ENCODE measurements around the gene PERM1. TPM values are rescaled to one million over a fixed set of nuclear protein-coding genes. Genes with fewer than 3 reads are reported as not detected.
"Not testable (repeated sequence)": the region's sequence is repeated elsewhere in the genome, so short reads cannot be mapped to it uniquely, and the experiment has no call there.

PERM1 gene
- total RNA-seq, 2 experiments from 2014 or later: not detected

GRCh38 chr1:988061-988460 lies 6.2 kb upstream of the PERM1 start:
- not testable (repeated sequence) for H3K4me3 Mint-ChIP-seq; H3K27ac Mint-ChIP-seq; DNase-seq; H3K9me3 Mint-ChIP-seq (ENCODE audit: low read depth); H3K36me3 Mint-ChIP-seq; ATAC-seq
- peaks cover 60% of the 10 kb centered on the region for H3K27me3 Mint-ChIP-seq
- CTCF ChIA-PET: interaction anchor here (1.5 kb wide), 1 partner anchor 76 kb away, joined by 4 read pairs; no protein-coding TSS in a partner anchor
- H3K4me1 Mint-ChIP-seq: peaks cover 18% of the 10 kb centered on the region

- CTCF ChIA-PET: interaction anchor here (0.8 to 6.9 kb wide), 12 partner anchors 9 to 307 kb away, joined by 3 to 73 read pairs (median 5); partner anchors contain the start of genes HES4, ISG15 and PLEKHN1
- no peaks in the 10 kb centered on the region for H3K9me3 Mint-ChIP-seq (ENCODE audit: low read depth)
- DNase-seq (no peak), ATAC-seq (no peak)
- no peak overlapping the region for H3K4me3 Mint-ChIP-seq
- H3K4me1 Mint-ChIP-seq: no peaks in the 10 kb centered on the region
- H3K27ac Mint-ChIP-seq: no peak overlapping the region
- H3K27me3 Mint-ChIP-seq: peaks cover 54% of the 10 kb centered on the region
- H3K36me3 Mint-ChIP-seq: no peaks in the 10 kb centered on the region
Observed at GRCh38 chr1:985126-985525, 3.2 kb upstream of the PERM1 start.

GRCh38 chr1:984476-984814 lies 2.6 kb upstream of the PERM1 start:
- Mint-ChIP-seq H3K9me3 (ENCODE audit: low read depth) (no peaks in the 10 kb centered on the region), H3K36me3 (no peaks in the 10 kb centered on the region), H3K4me3 (no peak overlapping the region), H3K27ac (no peak overlapping the region), H3K27me3 (peaks cover 48% of the 10 kb centered on the region), H3K4me1 (no peaks in the 10 kb centered on the region)
- ATAC-seq (no peak), DNase-seq (no peak)
- CTCF ChIA-PET: interaction anchor here (0.6 to 6.9 kb wide), 21 partner anchors 8 to 307 kb away, joined by 3 to 73 read pairs (median 5); partner anchors contain the start of genes AGRN, C1orf159, HES4 and ISG15

GRCh38 chr1:983798-984475 lies 2.0 kb upstream of the PERM1 start:
- H3K4me3 Mint-ChIP-seq: no peak overlapping the region
- ATAC-seq: peak; percentile 74
- CTCF ChIA-PET: interaction anchor here (0.6 to 6.9 kb wide), 24 partner anchors 8 to 308 kb away, joined by 3 to 73 read pairs (median 5); partner anchors contain the start of genes AGRN, C1orf159, HES4 and ISG15
- no peaks in the 10 kb centered on the region for H3K36me3 Mint-ChIP-seq
- H3K27ac Mint-ChIP-seq: no peak overlapping the region
- H3K9me3 Mint-ChIP-seq (ENCODE audit: low read depth): no peaks in the 10 kb centered on the region
- peak; percentile 69 for DNase-seq
- no peaks in the 10 kb centered on the region for H3K4me1 Mint-ChIP-seq
- H3K27me3 Mint-ChIP-seq: peaks cover 43% of the 10 kb centered on the region

- CTCF ChIA-PET: interaction anchor here (0.9 to 6.9 kb wide), 14 partner anchors 9 to 139 kb away, joined by 3 to 73 read pairs (median 7); partner anchors contain the start of genes AGRN, HES4, ISG15 and PLEKHN1
- no peaks in the 10 kb centered on the region for H3K9me3 Mint-ChIP-seq (ENCODE audit: low read depth)
- DNase-seq (no peak), ATAC-seq (no peak)
- H3K4me1 Mint-ChIP-seq: peaks cover 3% of the 10 kb centered on the region
- H3K4me3 Mint-ChIP-seq: no peak overlapping the region
- no peaks in the 10 kb centered on the region for H3K36me3 Mint-ChIP-seq
- H3K27me3 Mint-ChIP-seq: peaks cover 33% of the 10 kb centered on the region
- no peak overlapping the region for H3K27ac Mint-ChIP-seq
Observed at GRCh38 chr1:982765-983436, 1.0 kb upstream of the PERM1 start.

- Mint-ChIP-seq H3K4me3 (no peak overlapping the region), H3K36me3 (no peaks in the 10 kb centered on the region)
- CTCF ChIA-PET: interaction anchor here (0.9 to 6.9 kb wide), 5 partner anchors 10 to 83 kb away, joined by 3 to 73 read pairs (median 4); partner anchors contain the start of gene HES4
Observed at GRCh38 chr1:981491-981954, 370 bp downstream of the PERM1 start.

GRCh38 chr1:980602-981395 lies 1.1 kb downstream of the PERM1 start:
- Mint-ChIP-seq H3K36me3 (no peaks in the 10 kb centered on the region), H3K27me3 (peaks cover 20% of the 10 kb centered on the region), H3K27ac (no peak overlapping the region), H3K4me3 (no peak overlapping the region), H3K4me1 (peaks cover 4% of the 10 kb centered on the region), H3K9me3 (ENCODE audit: low read depth) (no peaks in the 10 kb centered on the region)
- ATAC-seq (no peak), DNase-seq (no peak)
- CTCF ChIA-PET: interaction anchor here (0.8 to 6.9 kb wide), 6 partner anchors 10 to 83 kb away, joined by 3 to 73 read pairs (median 4); partner anchors contain the start of gene HES4

More at GRCh38 chr1:981491-981954, 370 bp downstream of the PERM1 start:
- DNase-seq: no peak
- H3K4me1 Mint-ChIP-seq: peaks cover 3% of the 10 kb centered on the region
- H3K9me3 Mint-ChIP-seq (ENCODE audit: low read depth): no peaks in the 10 kb centered on the region
- H3K27me3 Mint-ChIP-seq: peaks cover 27% of the 10 kb centered on the region
- no peak for ATAC-seq
- H3K27ac Mint-ChIP-seq: no peak overlapping the region

- Mint-ChIP-seq H3K4me3 (no peak overlapping the region), H3K9me3 (ENCODE audit: low read depth) (no peaks in the 10 kb centered on the region), H3K36me3 (no peaks in the 10 kb centered on the region), H3K27ac (no peak overlapping the region), H3K27me3 (peaks cover 18% of the 10 kb centered on the region), H3K4me1 (peaks cover 6% of the 10 kb centered on the region)
- CTCF ChIA-PET: interaction anchor here (0.8 to 6.9 kb wide), 3 partner anchors 21 to 84 kb away, joined by 3 to 73 read pairs (median 64); partner anchors contain the start of gene HES4
- no peak for ATAC-seq
- no peak for DNase-seq
Observed at GRCh38 chr1:980137-980571, 1.7 kb downstream of the PERM1 start.

GRCh38 chr1:979744-980072 lies 2.2 kb downstream of the PERM1 start:
- H3K4me1 Mint-ChIP-seq: peaks cover 6% of the 10 kb centered on the region
- H3K9me3 Mint-ChIP-seq (ENCODE audit: low read depth): no peaks in the 10 kb centered on the region
- no peak overlapping the region for H3K4me3 Mint-ChIP-seq
- H3K36me3 Mint-ChIP-seq: no peaks in the 10 kb centered on the region
- H3K27me3 Mint-ChIP-seq: peaks cover 16% of the 10 kb centered on the region
- H3K27ac Mint-ChIP-seq: no peak overlapping the region
- CTCF ChIA-PET: interaction anchor here (6.9 kb wide), 1 partner anchor 85 kb away, joined by 64 read pairs; no protein-coding TSS in a partner anchor
- DNase-seq (no peak), ATAC-seq (no peak)

GRCh38 chr1:978835-979743 lies 2.8 kb downstream of the PERM1 start:
- DNase-seq: no peak
- Mint-ChIP-seq H3K4me3 (no peak overlapping the region), H3K27me3 (peaks cover 16% of the 10 kb centered on the region), H3K9me3 (ENCODE audit: low read depth) (no peaks in the 10 kb centered on the region), H3K27ac (no peak overlapping the region), H3K36me3 (no peaks in the 10 kb centered on the region), H3K4me1 (peaks cover 6% of the 10 kb centered on the region)
- CTCF ChIA-PET: interaction anchor here (6.9 kb wide), 1 partner anchor 85 kb away, joined by 64 read pairs; no protein-coding TSS in a partner anchor
- ATAC-seq: no peak

- peaks cover 13% of the 10 kb centered on the region for H3K27me3 Mint-ChIP-seq
- DNase-seq (no peak), ATAC-seq (no peak)
- CTCF ChIA-PET: no interaction called here
- H3K4me1 Mint-ChIP-seq: peaks cover 6% of the 10 kb centered on the region
- H3K4me3 Mint-ChIP-seq: no peak overlapping the region
- no peak overlapping the region for H3K27ac Mint-ChIP-seq
- no peaks in the 10 kb centered on the region for H3K9me3 Mint-ChIP-seq (ENCODE audit: low read depth)
- no peaks in the 10 kb centered on the region for H3K36me3 Mint-ChIP-seq
Observed at GRCh38 chr1:978069-978834, 3.6 kb downstream of the PERM1 start.

All from activated CD8-positive, alpha-beta memory T cell treated with anti-CD3 and anti-CD28 coated beads, Interleukin-2, amount 10 ng/mL, durations not matched to agents 7 days and 5 days (primary cell).